Osteoblast (primary cell): ENCODE data around the gene MTCL3.

Experiments
- DNase-seq: peaks from one replicate; pipeline ENCODE4 v3.0.0; 2011; ENCODE audit warnings: low spot score, mixed read lengths; ENCODE audit not compliant: insufficient read length; ENCODE audit errors: missing footprints
- H2AFZ ChIP-seq: 2 replicates; pipeline ENCODE4 v1.6.0; 2011; ENCODE audit warnings: mild to moderate bottlenecking, low read length
- H3K27ac ChIP-seq: 2 replicates; pipeline ENCODE4 v1.5.1; 2011; ENCODE audit warnings: mild to moderate bottlenecking, low read depth, low read length, moderate library complexity
- H3K27me3 ChIP-seq: 2 replicates; pipeline ENCODE4 v1.6.0; 2012; ENCODE audit warnings: mild to moderate bottlenecking, control low read depth, inconsistent platforms, low read length, moderate library complexity; ENCODE audit not compliant: insufficient read depth
- H3K36me3 ChIP-seq: 2 replicates; pipeline ENCODE4 v1.5.1; 2011; ENCODE audit warnings: mild to moderate bottlenecking, low read length, control low read depth, moderate library complexity; ENCODE audit not compliant: insufficient read depth
- H3K4me1 ChIP-seq: 2 replicates; pipeline ENCODE4 v1.5.1; 2011; ENCODE audit warnings: mild to moderate bottlenecking, low read length, control low read depth, moderate library complexity; ENCODE audit not compliant: insufficient read depth
- H3K4me2 ChIP-seq: 2 replicates; pipeline ENCODE4 v1.6.0; 2011; ENCODE audit warnings: mild to moderate bottlenecking, low read length; ENCODE audit not compliant: insufficient read depth
- H3K4me3 ChIP-seq: fragments of 200-600 bp; sonication (generic); 3 replicates; pipeline ENCODE4 v1.5.1; 2012; ENCODE audit warnings: mild to moderate bottlenecking, low read length, inconsistent platforms; ENCODE audit not compliant: insufficient read depth
- H3K79me2 ChIP-seq: 2 replicates; pipeline ENCODE4 v1.6.0; 2012; ENCODE audit warnings: mild to moderate bottlenecking, low read length, control low read depth, inconsistent platforms; ENCODE audit not compliant: insufficient read depth
- H3K9me3 ChIP-seq: 2 replicates; pipeline ENCODE4 v1.5.1; 2011; ENCODE audit warnings: low read depth, low read length, control low read depth
- H4K20me1 ChIP-seq: 2 replicates; pipeline ENCODE4 v1.6.0; 2012; ENCODE audit warnings: mild to moderate bottlenecking, low read length, control low read depth; ENCODE audit not compliant: insufficient read depth
- TF ChIP-seq, protein P1 (sequence below): IDR thresholded peaks from 2 replicates; pipeline ENCODE4 v1.5.1; 2011; ENCODE audit warnings: mild to moderate bottlenecking, low read depth, low read length, moderate library complexity; ENCODE audit errors: extremely low read depth

The MTCL3 gene

DNA sequence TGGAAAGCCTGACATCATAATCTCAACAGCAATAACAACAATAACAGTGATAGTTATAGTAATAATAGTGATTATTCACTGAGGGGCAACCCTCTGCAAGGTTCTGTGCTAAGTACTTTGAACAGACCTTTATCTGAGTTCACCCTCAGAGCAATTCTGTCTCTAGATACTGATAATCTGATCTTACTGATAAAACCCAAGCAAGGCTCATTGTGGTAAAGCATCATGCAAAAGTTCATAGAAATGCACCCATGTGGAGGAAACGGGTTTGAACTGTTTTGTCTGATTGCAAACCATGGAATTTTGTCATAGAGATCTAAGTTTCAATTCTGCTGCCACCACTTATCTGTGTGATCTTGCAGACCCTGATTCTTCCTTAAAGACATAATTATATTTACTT, 58.7 kb downstream of the MTCL3 start:
- no peaks in the 10 kb centered on the region for H3K36me3 ChIP-seq
- H2AFZ ChIP-seq: no peak overlapping the region
- no peak overlapping the region for H3K27ac ChIP-seq
- H3K27me3 ChIP-seq: no peaks in the 10 kb centered on the region
- H3K4me2 ChIP-seq: no peak overlapping the region
- TF ChIP-seq, protein P1, sequence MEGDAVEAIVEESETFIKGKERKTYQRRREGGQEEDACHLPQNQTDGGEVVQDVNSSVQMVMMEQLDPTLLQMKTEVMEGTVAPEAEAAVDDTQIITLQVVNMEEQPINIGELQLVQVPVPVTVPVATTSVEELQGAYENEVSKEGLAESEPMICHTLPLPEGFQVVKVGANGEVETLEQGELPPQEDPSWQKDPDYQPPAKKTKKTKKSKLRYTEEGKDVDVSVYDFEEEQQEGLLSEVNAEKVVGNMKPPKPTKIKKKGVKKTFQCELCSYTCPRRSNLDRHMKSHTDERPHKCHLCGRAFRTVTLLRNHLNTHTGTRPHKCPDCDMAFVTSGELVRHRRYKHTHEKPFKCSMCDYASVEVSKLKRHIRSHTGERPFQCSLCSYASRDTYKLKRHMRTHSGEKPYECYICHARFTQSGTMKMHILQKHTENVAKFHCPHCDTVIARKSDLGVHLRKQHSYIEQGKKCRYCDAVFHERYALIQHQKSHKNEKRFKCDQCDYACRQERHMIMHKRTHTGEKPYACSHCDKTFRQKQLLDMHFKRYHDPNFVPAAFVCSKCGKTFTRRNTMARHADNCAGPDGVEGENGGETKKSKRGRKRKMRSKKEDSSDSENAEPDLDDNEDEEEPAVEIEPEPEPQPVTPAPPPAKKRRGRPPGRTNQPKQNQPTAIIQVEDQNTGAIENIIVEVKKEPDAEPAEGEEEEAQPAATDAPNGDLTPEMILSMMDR: no peak
- H3K4me1 ChIP-seq: peaks cover 49% of the 10 kb centered on the region
- no peaks in the 10 kb centered on the region for H4K20me1 ChIP-seq
- DNase-seq: no peak
- no peak overlapping the region for H3K4me3 ChIP-seq
- no peaks in the 10 kb centered on the region for H3K9me3 ChIP-seq
- no peaks in the 10 kb centered on the region for H3K79me2 ChIP-seq

DNA sequence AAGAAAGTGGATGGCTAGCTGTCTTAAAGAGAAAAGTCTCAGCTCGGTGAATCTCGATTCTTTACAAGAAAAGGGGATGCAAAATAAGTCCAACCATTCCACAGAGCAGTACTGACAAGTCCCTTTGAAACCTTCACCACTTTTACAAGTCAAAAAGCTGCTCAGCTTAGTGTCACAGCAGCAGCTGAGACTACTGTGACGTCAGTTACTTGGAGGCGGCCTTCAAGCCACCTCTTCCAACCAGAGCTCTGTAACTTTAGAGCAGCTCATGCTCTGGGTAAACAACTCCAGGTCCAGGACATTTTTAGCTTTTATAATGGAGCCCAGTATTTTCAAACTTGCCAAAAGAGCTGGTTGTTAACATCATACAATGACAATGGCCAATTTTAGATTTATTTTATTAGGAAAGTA, 59.9 kb downstream of the MTCL3 start, which contains the start of gene KIAA0408:
KIAA0408 (minus strand) TSS at position 159 of the 411 bp plus-strand sequence. CDS start 5,408 bp downstream, outside the sequence.
- Histone ChIP-seq H3K79me2 (no peaks in the 10 kb centered on the region), H3K4me1 (peaks cover 36% of the 10 kb centered on the region), H3K9me3 (no peaks in the 10 kb centered on the region), H3K4me2 (peak within 1 kb of the TSS; percentile 69), H3K27ac (peak within 1 kb of the TSS; percentile 76), H3K27me3 (no peaks in the 10 kb centered on the region), H3K36me3 (no peaks in the 10 kb centered on the region), H3K4me3 (peak within 1 kb of the TSS; percentile 57), H2AFZ (peak within 1 kb of the TSS; percentile 78), H4K20me1 (no peaks in the 10 kb centered on the region)
- no peak for DNase-seq
- TF ChIP-seq, protein P1: no peak

DNA sequence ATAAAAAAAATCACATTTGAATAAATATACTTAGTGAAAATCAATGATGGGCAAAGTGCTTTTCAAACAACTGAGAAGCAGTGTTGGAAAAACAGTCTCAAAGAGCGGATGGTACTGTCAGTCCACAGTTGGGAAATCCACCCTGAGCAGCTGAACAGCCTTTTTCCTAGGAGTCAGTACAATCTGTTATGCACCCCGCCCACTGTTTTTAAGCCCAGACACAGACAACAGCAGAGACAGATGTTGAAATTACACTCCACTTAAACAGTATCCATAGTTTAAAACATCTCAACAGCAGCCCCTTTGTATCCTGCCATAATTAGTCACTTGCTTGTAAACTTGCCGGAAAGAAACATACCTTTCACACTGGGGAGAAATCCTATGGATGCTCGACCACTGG, 60.3 kb downstream of the MTCL3 start:
- Histone ChIP-seq H3K4me3 (peak overlapping the region; percentile 57), H3K9me3 (no peaks in the 10 kb centered on the region), H3K79me2 (no peaks in the 10 kb centered on the region), H4K20me1 (no peaks in the 10 kb centered on the region), H3K4me2 (peak overlapping the region; percentile 69), H3K4me1 (peaks cover 33% of the 10 kb centered on the region), H3K27ac (peak overlapping the region; percentile 76), H3K27me3 (no peaks in the 10 kb centered on the region), H2AFZ (peak overlapping the region; percentile 78), H3K36me3 (no peaks in the 10 kb centered on the region)
- TF ChIP-seq, protein P1: no peak
- peak; percentile 63 for DNase-seq

DNA sequence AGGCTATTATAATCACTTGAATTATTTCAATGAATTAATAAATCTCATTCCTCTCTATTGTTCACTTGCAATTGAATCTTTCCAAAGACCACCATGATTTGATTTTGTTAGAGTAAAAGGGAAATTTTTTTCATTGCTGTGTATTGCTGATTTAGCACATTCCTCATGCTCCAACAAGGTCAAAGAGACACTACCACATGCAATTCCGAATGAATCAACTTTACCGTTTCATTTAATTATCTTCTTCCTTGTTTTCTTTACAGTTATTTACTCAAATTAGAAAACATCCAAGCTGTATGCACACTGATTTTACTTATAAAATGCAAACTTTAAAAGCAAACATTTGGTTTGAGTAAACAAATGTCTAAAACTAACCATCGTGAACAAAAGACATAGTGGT, 60.9 kb downstream of the MTCL3 start:
- Histone ChIP-seq H3K4me3 (no peak overlapping the region), H3K27me3 (no peaks in the 10 kb centered on the region), H3K36me3 (no peaks in the 10 kb centered on the region), H3K79me2 (no peaks in the 10 kb centered on the region), H2AFZ (no peak overlapping the region), H3K9me3 (no peaks in the 10 kb centered on the region), H4K20me1 (no peaks in the 10 kb centered on the region), H3K4me1 (peaks cover 27% of the 10 kb centered on the region), H3K27ac (no peak overlapping the region), H3K4me2 (peak overlapping the region; percentile 69)
- TF ChIP-seq, protein P1: no peak
- DNase-seq: no peak
